Endodermal cell (in vitro differentiated cells): ENCODE results near the gene TP53INP2. TPM values are rescaled to one million over a fixed set of nuclear protein-coding genes. Genes with fewer than 3 reads are reported as not detected.

Source experiments
- DNase-seq: peaks from one replicate; pipeline ENCODE4 v3.0.0-alpha.2; 2017
- H3K27ac ChIP-seq: 2 replicates; pipeline ENCODE4 v1.5.1; 2013; ENCODE audit warnings: mild to moderate bottlenecking, low read depth, low read length, moderate library complexity
- H3K27me3 ChIP-seq: 2 replicates; pipeline ENCODE4 v1.6.1; 2013; ENCODE audit warnings: mild to moderate bottlenecking, low read length, moderate library complexity; ENCODE audit not compliant: insufficient read depth, control insufficient read depth, poor library complexity, severe bottlenecking
- H3K36me3 ChIP-seq: 2 replicates; pipeline ENCODE4 v1.7.0; 2013; ENCODE audit warnings: mild to moderate bottlenecking, low read length, moderate library complexity; ENCODE audit not compliant: control insufficient read depth, insufficient read depth
- H3K4me1 ChIP-seq: one replicate; pipeline ENCODE4 v1.7.0; 2013; ENCODE audit warnings: low read length; ENCODE audit not compliant: control insufficient read depth, insufficient read depth
- H3K4me3 ChIP-seq: 2 replicates; pipeline ENCODE4 v1.5.1; 2013; ENCODE audit warnings: mild to moderate bottlenecking, low read length, moderate library complexity
- H3K9ac ChIP-seq: 2 replicates; pipeline ENCODE4 v1.6.1; 2013; ENCODE audit warnings: mild to moderate bottlenecking, low read length, moderate library complexity; ENCODE audit not compliant: poor library complexity, severe bottlenecking; ENCODE audit errors: extremely low read depth
- H3K9me3 ChIP-seq: 2 replicates; pipeline ENCODE4 v1.6.1; 2013; ENCODE audit warnings: mild to moderate bottlenecking, low read length, moderate library complexity; ENCODE audit not compliant: control insufficient read depth
- H3K27ac Mint-ChIP-seq: 2 replicates; pipeline ENCODE4 v1.8.0; 2020; ENCODE audit warnings: mixed read lengths
- H3K27me3 Mint-ChIP-seq: 2 replicates; pipeline ENCODE4 v1.8.0; 2021; ENCODE audit warnings: mild to moderate bottlenecking, mixed read lengths; ENCODE audit not compliant: insufficient read depth
- H3K36me3 Mint-ChIP-seq: 2 replicates; pipeline ENCODE4 v1.8.0; 2020; ENCODE audit warnings: low read depth, mixed read lengths
- H3K4me1 Mint-ChIP-seq: 2 replicates; pipeline ENCODE4 v1.8.0; 2020; ENCODE audit warnings: mixed read lengths
- H3K4me3 Mint-ChIP-seq: 2 replicates; pipeline ENCODE4 v1.8.0; 2020; ENCODE audit warnings: mild to moderate bottlenecking, moderate library complexity, mixed read lengths
- H3K9me3 Mint-ChIP-seq: 2 replicates; pipeline ENCODE4 v1.8.0; 2020; ENCODE audit warnings: mild to moderate bottlenecking, mixed read lengths
- WGBS, 2 experiments: methylation state at CpG; one replicate each; pipeline versions ENCODE4 v1.1.5 to v1.1.7; 2013; ENCODE audit warnings: missing lambda C conversion rate in 2 of 2, mixed read lengths in 1 of 2; ENCODE audit not compliant: insufficient coverage in 1 of 2, insufficient read length in 1 of 2; 5-methylcytosine and 5-hydroxymethylcytosine counted together
- total RNA-seq, 2 donors: library from RNA; stranded (reverse); fragmentation: NEBNext Ultra II Directional in 1 of 2; extraction: Animal tissue kit (Norgen Biotek cat#: 25700) in 1 of 2; gene quantifications; 2 replicates in 1 of 2; 3 replicates in 1 of 2; pipeline ENCODE4 v1.2.1, GENCODE V29; 2021
- TF ChIP-seq, protein P1 (sequence below): fragments of 200-600 bp; sonication (generic); conservative IDR thresholded peaks from 2 replicates; pipeline ENCODE4 v1.5.0; 2021; ENCODE audit warnings: antibody characterized with exemption, mild to moderate bottlenecking

TP53INP2 gene
- total RNA-seq, 2 donors from 2014 or later, result 7.0 to 20.2 TPM

DNA sequence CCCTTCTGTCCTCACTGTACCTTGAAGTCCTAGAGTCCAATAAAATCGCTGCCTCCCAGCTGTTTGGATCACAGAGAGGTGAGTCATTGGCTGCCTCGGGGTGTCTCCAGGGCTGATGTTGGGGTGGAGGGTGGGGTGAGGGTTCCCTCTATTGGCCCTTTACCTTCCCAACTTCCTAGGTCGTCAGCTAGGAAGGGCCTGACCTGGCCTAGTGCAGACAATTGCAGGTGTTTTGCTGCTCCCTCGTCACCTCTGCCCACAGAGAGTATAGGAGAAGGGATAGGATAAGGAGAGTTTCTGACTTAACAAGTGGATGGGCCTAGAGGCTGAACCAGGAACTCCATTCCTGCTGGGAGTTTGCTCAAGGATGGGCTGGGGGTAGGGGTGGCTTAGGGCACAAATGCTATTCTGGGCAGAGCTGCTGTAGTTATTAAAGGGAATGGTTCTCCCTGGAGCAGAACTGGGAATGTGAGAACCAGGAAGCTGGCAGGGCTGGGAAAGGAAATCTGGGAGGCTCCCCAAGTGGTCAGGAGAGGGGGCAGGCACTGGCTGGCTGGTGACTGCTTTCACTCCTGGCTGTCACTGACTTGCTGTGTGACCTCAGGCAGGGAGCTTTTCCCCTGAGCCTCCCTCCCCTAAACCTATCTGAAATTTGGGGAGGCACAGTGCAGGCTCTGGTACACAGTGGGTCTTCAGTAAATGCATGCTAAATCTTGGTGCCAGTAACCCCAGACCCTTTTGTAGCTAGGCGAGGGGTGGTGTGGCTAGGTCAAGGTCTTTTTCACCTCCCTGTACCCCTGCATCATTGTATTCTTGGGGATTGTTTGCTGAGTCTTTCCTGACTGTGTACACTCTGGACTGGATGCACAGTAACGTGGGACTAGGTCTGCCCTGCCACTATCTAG, 1.5 kb downstream of the TP53INP2 start:
- H3K27me3 Mint-ChIP-seq, result peaks cover 37% of the 10 kb centered on the region
- H3K36me3 Mint-ChIP-seq, result no peaks in the 10 kb centered on the region
- H3K4me3 ChIP-seq, result peak overlapping the region; percentile 88
- DNase-seq, result peak; percentile 62
- peak overlapping the region; percentile 90 for H3K4me3 Mint-ChIP-seq
- WGBS, 2 experiments, result 77 to 91% methylated on average over 4 to 6 of the region's 6 CpGs
- H3K9me3 Mint-ChIP-seq, result no peaks in the 10 kb centered on the region
- peaks cover 5% of the 10 kb centered on the region for H3K4me1 ChIP-seq
- TF ChIP-seq, protein P1, sequence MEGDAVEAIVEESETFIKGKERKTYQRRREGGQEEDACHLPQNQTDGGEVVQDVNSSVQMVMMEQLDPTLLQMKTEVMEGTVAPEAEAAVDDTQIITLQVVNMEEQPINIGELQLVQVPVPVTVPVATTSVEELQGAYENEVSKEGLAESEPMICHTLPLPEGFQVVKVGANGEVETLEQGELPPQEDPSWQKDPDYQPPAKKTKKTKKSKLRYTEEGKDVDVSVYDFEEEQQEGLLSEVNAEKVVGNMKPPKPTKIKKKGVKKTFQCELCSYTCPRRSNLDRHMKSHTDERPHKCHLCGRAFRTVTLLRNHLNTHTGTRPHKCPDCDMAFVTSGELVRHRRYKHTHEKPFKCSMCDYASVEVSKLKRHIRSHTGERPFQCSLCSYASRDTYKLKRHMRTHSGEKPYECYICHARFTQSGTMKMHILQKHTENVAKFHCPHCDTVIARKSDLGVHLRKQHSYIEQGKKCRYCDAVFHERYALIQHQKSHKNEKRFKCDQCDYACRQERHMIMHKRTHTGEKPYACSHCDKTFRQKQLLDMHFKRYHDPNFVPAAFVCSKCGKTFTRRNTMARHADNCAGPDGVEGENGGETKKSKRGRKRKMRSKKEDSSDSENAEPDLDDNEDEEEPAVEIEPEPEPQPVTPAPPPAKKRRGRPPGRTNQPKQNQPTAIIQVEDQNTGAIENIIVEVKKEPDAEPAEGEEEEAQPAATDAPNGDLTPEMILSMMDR, result peak; percentile 45
- peaks cover 32% of the 10 kb centered on the region for H3K4me1 Mint-ChIP-seq
- H3K9ac ChIP-seq, result peak overlapping the region; percentile 96
- no peak overlapping the region for H3K27ac ChIP-seq
- H3K36me3 ChIP-seq, result peaks cover 4% of the 10 kb centered on the region
- peaks cover 15% of the 10 kb centered on the region for H3K27me3 ChIP-seq
- peak overlapping the region; percentile 99 for H3K27ac Mint-ChIP-seq
- H3K9me3 ChIP-seq, result no peaks in the 10 kb centered on the region

DNA sequence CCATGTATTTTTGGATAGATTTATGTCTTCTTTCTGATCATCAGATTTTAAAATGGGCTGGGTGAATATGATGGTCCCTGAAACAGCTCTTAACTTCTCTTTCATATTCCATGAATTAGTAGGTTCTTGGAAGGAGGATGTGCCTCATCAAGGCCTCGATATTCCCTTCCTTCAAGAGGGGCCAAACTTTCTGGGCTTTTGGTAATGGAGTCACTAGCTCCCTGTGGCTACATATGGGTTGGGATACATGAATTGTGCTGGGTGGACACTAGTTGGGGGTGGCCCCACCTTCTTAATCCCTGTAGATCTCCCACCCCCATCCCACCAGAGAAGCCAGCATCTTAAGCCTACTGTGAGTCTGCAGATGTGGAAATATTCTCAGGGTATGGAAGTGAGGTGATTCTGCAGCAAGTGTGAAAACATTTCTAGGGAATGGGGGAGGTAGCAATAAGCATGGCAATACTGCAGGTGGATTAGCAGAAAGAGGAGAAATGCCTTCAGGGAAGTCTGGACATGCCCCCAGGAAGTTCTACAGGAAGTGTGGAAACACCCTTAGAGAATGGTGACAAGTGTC, 2.2 kb downstream of the TP53INP2 start:
- Histone ChIP-seq H3K36me3 (peaks cover 4% of the 10 kb centered on the region), H3K4me3 (no peak overlapping the region), H3K4me1 (peaks cover 5% of the 10 kb centered on the region), H3K9me3 (no peaks in the 10 kb centered on the region), H3K27me3 (peaks cover 22% of the 10 kb centered on the region), H3K27ac (no peak overlapping the region), H3K9ac (no peak overlapping the region)
- H3K27me3 Mint-ChIP-seq, result peaks cover 42% of the 10 kb centered on the region
- TF ChIP-seq, protein P1, result no peak
- H3K4me1 Mint-ChIP-seq, result peaks cover 32% of the 10 kb centered on the region
- no peaks in the 10 kb centered on the region for H3K36me3 Mint-ChIP-seq
- 81 to 100% methylated on average over 1 of the region's 1 CpG for WGBS, 2 experiments
- no peak for DNase-seq
- H3K27ac Mint-ChIP-seq, result no peak overlapping the region
- H3K9me3 Mint-ChIP-seq, result no peaks in the 10 kb centered on the region
- H3K4me3 Mint-ChIP-seq, result no peak overlapping the region

DNA sequence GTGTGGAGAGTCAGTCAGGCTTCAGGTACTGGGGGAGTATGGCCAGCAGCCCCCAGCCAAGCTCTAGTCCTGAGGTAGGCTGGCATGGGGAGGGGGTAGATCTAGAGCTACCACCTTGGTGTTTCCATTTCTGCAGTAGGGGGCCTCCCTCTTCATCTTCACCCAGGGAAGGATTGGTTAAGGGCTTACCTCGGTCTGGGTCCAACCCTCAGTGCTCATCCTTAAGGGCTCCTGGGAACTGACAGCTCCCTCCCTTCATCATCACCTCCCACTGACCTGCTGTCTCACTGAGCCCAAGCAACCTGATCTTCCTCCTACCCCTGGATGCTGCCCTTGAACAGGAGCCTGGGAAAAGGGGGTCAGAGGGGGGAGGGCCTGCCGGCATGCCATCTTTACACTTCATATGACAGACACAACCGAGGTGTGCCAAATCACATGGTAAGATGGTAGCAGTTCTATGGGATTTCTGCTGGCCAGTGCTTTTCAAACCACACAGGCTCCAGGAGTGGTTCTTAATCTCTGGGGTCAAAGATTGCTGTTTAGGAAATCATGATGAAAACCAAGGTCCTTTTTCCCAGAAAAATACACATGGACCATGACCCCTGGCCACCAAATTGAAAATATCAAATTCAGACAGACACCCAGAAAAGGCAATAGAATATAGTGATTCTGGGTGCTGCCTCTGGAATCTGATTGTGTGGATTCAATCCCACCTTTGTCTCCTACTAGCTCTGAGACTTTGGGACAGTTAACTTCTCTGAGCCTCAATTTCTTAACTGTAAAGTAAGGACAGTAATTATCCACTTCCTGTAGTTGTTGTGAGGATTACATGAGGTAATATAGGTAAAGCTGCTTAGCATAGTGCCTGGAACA, 3.0 kb downstream of the TP53INP2 start:
- peaks cover 3% of the 10 kb centered on the region for H3K36me3 Mint-ChIP-seq
- Histone ChIP-seq H3K27me3 (peaks cover 24% of the 10 kb centered on the region), H3K4me1 (peaks cover 5% of the 10 kb centered on the region), H3K4me3 (no peak overlapping the region), H3K36me3 (peaks cover 4% of the 10 kb centered on the region), H3K27ac (no peak overlapping the region), H3K9me3 (no peaks in the 10 kb centered on the region), H3K9ac (no peak overlapping the region)
- H3K27me3 Mint-ChIP-seq, result peaks cover 48% of the 10 kb centered on the region
- DNase-seq, result no peak
- TF ChIP-seq, protein P1, result no peak
- H3K27ac Mint-ChIP-seq, result no peak overlapping the region
- peaks cover 28% of the 10 kb centered on the region for H3K4me1 Mint-ChIP-seq
- no peaks in the 10 kb centered on the region for H3K9me3 Mint-ChIP-seq
- no peak overlapping the region for H3K4me3 Mint-ChIP-seq
- WGBS, 2 experiments, result 94 to 100% methylated on average over 2 to 3 of the region's 3 CpGs
